ENCODE measurements around the gene EDDM3A. TPM values are rescaled to one million over a fixed set of nuclear protein-coding genes. Genes with fewer than 3 reads are reported as not detected.

EDDM3A gene
- total RNA-seq, 1 experiment from 2014 or later, result not detected

- H3F3A ChIP-seq (ENCODE audit: insufficient read depth, low read depth), result no peaks in the 10 kb centered on the region
- CTCF ChIA-PET, result no interaction called here
These were observed 30.2 kb downstream of the EDDM3A start for GRCh38 chr14:20775901-20776300.

GRCh38 chr14:20781803-20782202 is 36.1 kb downstream of the EDDM3A start:
- H3K27me3 ChIP-seq (ENCODE audit: insufficient read depth, low read depth), result no peaks in the 10 kb centered on the region
- H3K9me2 ChIP-seq (ENCODE audit: insufficient read depth), result no peaks in the 10 kb centered on the region
- H3K4me2 ChIP-seq, result no peak overlapping the region
- H4K20me1 ChIP-seq (ENCODE audit: insufficient read depth), result no peaks in the 10 kb centered on the region
- H3K4me3 ChIP-seq, result no peak overlapping the region
- no peak for TF ChIP-seq CTCF (conservative IDR thresholded peaks at IDR 0.05)
- no peaks in the 10 kb centered on the region for H3K9me3 ChIP-seq (ENCODE audit: insufficient read depth, low read depth)
- no peaks in the 10 kb centered on the region for H3K79me2 ChIP-seq (ENCODE audit: low read depth)
- POLR2A ChIA-PET (ENCODE audit: unreplicated experiment), result no interaction called here
- no peak overlapping the region for H2AFZ ChIP-seq
- H3K4me1 ChIP-seq (replicated peaks; ENCODE audit: insufficient read depth), result no peaks in the 10 kb centered on the region
- H3K27ac ChIP-seq, result no peak overlapping the region
- no peaks in the 10 kb centered on the region for H3F3A ChIP-seq (ENCODE audit: insufficient read depth, low read depth)
- no peak for DNase-seq
- H3K36me3 ChIP-seq (ENCODE audit: low read depth), result no peaks in the 10 kb centered on the region
- no TSS peak for BruUV-seq (replicated peaks)
- CTCF ChIA-PET, result no interaction called here
- intact Hi-C loops (cut with micrococcal nuclease; ENCODE audit: unreplicated experiment), result no loop called here

More at GRCh38 chr14:20775901-20776300, 30.2 kb downstream of the EDDM3A start:
- Histone ChIP-seq H3K9me2 (ENCODE audit: insufficient read depth) (no peaks in the 10 kb centered on the region), H3K27me3 (ENCODE audit: insufficient read depth, low read depth) (no peaks in the 10 kb centered on the region), H3K36me3 (ENCODE audit: low read depth) (no peaks in the 10 kb centered on the region), H3K9me3 (ENCODE audit: insufficient read depth, low read depth) (no peaks in the 10 kb centered on the region), H2AFZ (no peak overlapping the region), H3K27ac (no peak overlapping the region), H3K4me2 (no peak overlapping the region), H3K79me2 (ENCODE audit: low read depth) (no peaks in the 10 kb centered on the region), H3K4me3 (no peak overlapping the region), H4K20me1 (ENCODE audit: insufficient read depth) (no peaks in the 10 kb centered on the region), H3K4me1 (replicated peaks; ENCODE audit: insufficient read depth) (no peaks in the 10 kb centered on the region)
- no TSS peak for BruUV-seq (replicated peaks)
- intact Hi-C loops (cut with micrococcal nuclease; ENCODE audit: unreplicated experiment), result no loop called here
- POLR2A ChIA-PET (ENCODE audit: unreplicated experiment), result no interaction called here
- TF ChIP-seq CTCF (conservative IDR thresholded peaks at IDR 0.05), result no peak
- TF ChIP-seq EZH2 (IDR thresholded peaks at IDR 0.05; ENCODE audit: low read depth), result no peak
- DNase-seq, result no peak

GRCh38 chr14:20782280-20782890 is 36.7 kb downstream of the EDDM3A start:
- Histone ChIP-seq H3F3A (ENCODE audit: insufficient read depth, low read depth) (no peaks in the 10 kb centered on the region), H2AFZ (no peak overlapping the region), H3K4me3 (no peak overlapping the region), H4K20me1 (ENCODE audit: insufficient read depth) (no peaks in the 10 kb centered on the region), H3K9me2 (ENCODE audit: insufficient read depth) (no peaks in the 10 kb centered on the region), H3K4me1 (replicated peaks; ENCODE audit: insufficient read depth) (no peaks in the 10 kb centered on the region), H3K79me2 (ENCODE audit: low read depth) (no peaks in the 10 kb centered on the region), H3K4me2 (no peak overlapping the region), H3K27me3 (ENCODE audit: insufficient read depth, low read depth) (no peaks in the 10 kb centered on the region), H3K9me3 (ENCODE audit: insufficient read depth, low read depth) (no peaks in the 10 kb centered on the region), H3K36me3 (ENCODE audit: low read depth) (no peaks in the 10 kb centered on the region), H3K27ac (no peak overlapping the region)
- DNase-seq, result no peak
- no TSS peak for BruUV-seq (replicated peaks)
- TF ChIP-seq EZH2 (IDR thresholded peaks at IDR 0.05; ENCODE audit: low read depth) (no peak), CTCF (conservative IDR thresholded peaks at IDR 0.05) (no peak)
- intact Hi-C loops (cut with micrococcal nuclease; ENCODE audit: unreplicated experiment), result no loop called here
- POLR2A ChIA-PET (ENCODE audit: unreplicated experiment), result no interaction called here
- CTCF ChIA-PET, result no interaction called here

Data from PC-9 (cell line).